Skeletal muscle tissue (tissue), 4 donors: Measurements from ENCODE around the gene TMEM131L. TPM values are rescaled to one million over a fixed set of nuclear protein-coding genes. Genes with fewer than 3 reads are reported as not detected.

Experiments used
- H3K27ac ChIP-seq: one replicate; pipeline ENCODE4 v1.7.0; 2013; ENCODE audit warnings: mild to moderate bottlenecking, low read depth, low read length, inconsistent platforms
- H3K27me3 ChIP-seq, 3 donors: one replicate each; pipeline ENCODE4 v1.7.0; 2013; ENCODE audit warnings: low read length in 3 of 3; ENCODE audit not compliant: control insufficient read depth in 3 of 3, insufficient read depth in 3 of 3
- H3K36me3 ChIP-seq, 3 donors: one replicate each; pipeline ENCODE4 v1.7.0; 2013; ENCODE audit warnings: low read length in 3 of 3; ENCODE audit not compliant: control insufficient read depth in 3 of 3, insufficient read depth in 3 of 3
- H3K4me1 ChIP-seq, 3 donors: one replicate each; pipeline ENCODE4 v1.7.0; 2013; ENCODE audit warnings: low read length in 3 of 3, mild to moderate bottlenecking in 3 of 3; ENCODE audit not compliant: control insufficient read depth in 3 of 3, insufficient read depth in 3 of 3
- H3K4me3 ChIP-seq, 3 donors: one replicate each; pipeline ENCODE4 v1.7.0; 2013; ENCODE audit warnings: low read length in 3 of 3
- H3K9ac ChIP-seq, 3 donors: one replicate each; pipeline ENCODE4 v1.7.0; 2013; ENCODE audit warnings: low read length in 3 of 3, mild to moderate bottlenecking in 3 of 3, moderate library complexity in 2 of 3, low read depth in 1 of 3
- H3K9me3 ChIP-seq, 3 donors: one replicate each; pipeline ENCODE4 v1.7.0; 2013; ENCODE audit warnings: low read length in 3 of 3; ENCODE audit not compliant: control insufficient read depth in 3 of 3
- total RNA-seq: library from RNA; depleted of rRNA; stranded (reverse); fragments of >200 nt; gene quantifications from one replicate; pipeline ENCODE4 v1.2.3, GENCODE V29; 2014
- donor health status: Osteomylitis.

Gene TMEM131L
- total RNA-seq, 1 donor from 2014 or later = 69.4 TPM

DNA sequence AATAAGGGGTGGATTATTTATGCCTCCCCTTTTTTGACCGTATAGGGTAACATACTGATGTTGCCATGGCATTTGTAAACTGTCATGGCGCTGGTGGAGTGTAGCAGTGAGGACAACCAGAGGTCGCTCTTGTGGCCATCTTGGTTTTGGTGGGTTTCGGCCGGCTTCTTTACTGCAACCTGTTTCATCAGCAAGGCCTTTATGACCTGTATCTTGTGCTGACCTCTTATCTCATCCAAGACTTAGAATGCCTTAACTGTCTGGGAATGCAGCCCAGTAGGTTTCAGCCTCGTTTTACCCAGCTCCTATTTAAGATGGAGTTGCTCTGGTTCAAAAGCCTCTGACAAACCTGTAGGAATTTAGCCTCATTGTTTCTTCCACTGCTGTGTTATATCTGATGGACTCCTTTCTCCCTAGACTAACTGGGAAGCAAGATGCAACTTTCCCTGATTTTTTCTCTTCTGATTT, 71.4 kb downstream of the TMEM131L start:
- Histone ChIP-seq H3K4me1 (peaks cover 50 to 69% (median 66%) of the 10 kb centered on the region in 3 donors), H3K4me3 (no peak overlapping the region), H3K27ac (no peak overlapping the region), H3K9me3 (no peaks in the 10 kb centered on the region), H3K27me3 (no peaks in the 10 kb centered on the region), H3K36me3 (no peaks in the 10 kb centered on the region), H3K9ac (no peak overlapping the region)

DNA sequence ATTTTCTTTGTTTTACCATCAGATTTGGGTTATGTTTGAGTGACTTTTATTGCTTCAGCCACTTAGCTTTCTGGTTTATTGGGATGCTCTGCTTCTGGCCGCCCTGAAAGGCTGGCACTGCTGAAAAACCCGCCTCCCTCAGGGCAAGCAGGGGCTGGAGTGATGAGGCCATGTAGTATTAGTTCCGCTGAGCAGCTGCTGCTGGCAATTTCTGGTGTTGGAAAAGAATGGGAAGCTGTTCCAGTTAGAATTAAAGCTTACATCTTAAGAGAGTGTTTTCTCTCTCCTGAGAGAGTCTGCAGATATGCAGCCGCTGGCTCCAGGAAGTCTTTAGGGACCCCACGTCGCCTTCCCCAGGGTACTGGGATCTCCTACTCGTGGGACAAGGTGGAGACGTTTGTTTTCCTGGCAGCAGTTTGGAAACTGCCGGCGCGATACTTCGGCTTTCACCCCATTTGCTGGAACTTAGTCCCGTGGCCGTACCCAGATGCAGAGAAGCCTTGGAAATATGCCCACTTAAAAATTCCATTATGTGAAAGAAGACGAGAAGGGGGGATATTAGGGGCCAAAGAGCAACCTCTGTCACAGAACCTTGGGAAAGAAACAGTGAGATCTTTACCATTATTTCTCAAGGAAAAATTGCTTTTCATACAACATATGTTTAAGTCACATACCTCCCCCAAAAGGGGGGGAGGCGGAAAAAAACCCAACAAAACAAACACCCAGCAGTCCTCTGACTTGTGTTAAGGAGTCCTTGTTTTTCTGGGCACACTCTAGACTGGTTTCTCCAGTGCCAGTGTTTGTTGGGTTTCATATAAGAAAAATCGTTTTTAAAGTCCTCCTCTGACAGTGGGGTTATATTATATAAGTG, 72.6 kb downstream of the TMEM131L start:
- peak overlapping the region; percentile 34 to 65 (median 62) for H3K4me3 ChIP-seq
- peak overlapping the region; percentile 61 to 76 (median 73) for H3K9ac ChIP-seq
- H3K27me3 ChIP-seq = no peaks in the 10 kb centered on the region

DNA sequence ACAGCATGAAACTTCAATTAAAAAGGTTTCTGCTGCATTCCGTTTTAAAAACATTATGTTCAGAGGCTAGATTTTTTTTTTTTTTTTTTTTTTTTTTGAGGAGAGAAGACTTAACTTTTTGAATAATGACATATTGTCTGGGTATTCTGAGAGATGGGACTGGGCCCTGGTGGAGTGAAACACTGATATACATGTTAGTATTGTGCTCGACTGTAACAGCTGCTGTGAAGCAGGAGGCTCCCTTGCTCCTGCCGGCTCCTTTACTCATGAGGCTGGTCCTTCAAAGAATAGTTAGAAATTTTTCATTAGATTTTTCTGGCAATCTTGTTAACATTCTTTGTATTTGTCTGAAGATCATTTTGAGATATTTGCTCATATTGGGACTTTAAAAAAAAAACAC, 73.3 kb downstream of the TMEM131L start:
- no peak overlapping the region for H3K9ac ChIP-seq
- H3K27me3 ChIP-seq = no peaks in the 10 kb centered on the region
- no peaks in the 10 kb centered on the region for H3K9me3 ChIP-seq
- no peaks in the 10 kb centered on the region for H3K36me3 ChIP-seq
- no peak overlapping the region for H3K4me3 ChIP-seq
- peak overlapping the region; percentile 73 for H3K27ac ChIP-seq
- H3K4me1 ChIP-seq = peaks cover 51 to 71% (median 68%) of the 10 kb centered on the region in 3 donors

More for the DNA sequence above, 72.6 kb downstream of the TMEM131L start:
- Histone ChIP-seq H3K4me1 (peaks cover 47 to 66% (median 63%) of the 10 kb centered on the region in 3 donors), H3K9me3 (no peaks in the 10 kb centered on the region), H3K36me3 (no peaks in the 10 kb centered on the region), H3K27ac (peak overlapping the region; percentile 73)

DNA sequence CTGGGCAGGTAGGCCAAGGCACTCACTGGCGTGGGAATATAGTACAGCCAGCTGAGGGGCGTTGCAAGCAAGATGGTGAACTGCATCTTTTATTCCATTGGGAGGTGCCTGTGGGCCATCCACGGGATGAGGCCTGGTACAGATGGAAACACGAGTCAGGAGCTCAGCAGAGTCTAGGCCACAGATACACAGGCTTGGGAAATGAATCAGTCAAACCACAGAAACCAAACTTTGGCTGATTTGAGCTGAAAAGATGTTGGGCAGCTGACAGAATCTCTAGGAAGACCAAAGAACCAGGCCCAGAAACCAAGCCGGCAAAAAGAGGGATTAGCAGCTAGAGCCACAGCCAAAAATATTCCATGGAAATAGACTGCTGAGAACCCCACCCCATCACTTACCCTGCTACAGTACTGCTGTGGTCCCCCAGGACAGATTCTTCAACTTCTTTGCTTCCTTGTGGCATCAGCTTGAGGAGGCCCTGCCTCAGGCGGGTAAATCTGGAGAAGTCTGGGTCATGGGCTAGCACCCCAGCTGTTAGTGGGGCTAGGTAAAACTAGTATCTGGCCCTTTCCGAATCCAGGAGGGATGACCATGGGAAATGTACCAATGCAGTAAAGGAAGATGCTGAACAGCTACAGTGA, 75.4 kb downstream of the TMEM131L start:
- Histone ChIP-seq H3K9ac (no peak overlapping the region), H3K27ac (peak overlapping the region; percentile 26), H3K4me1 (peaks cover 41 to 61% (median 59%) of the 10 kb centered on the region in 3 donors), H3K27me3 (no peaks in the 10 kb centered on the region), H3K4me3 (no peak overlapping the region), H3K36me3 (no peaks in the 10 kb centered on the region), H3K9me3 (no peaks in the 10 kb centered on the region)

DNA sequence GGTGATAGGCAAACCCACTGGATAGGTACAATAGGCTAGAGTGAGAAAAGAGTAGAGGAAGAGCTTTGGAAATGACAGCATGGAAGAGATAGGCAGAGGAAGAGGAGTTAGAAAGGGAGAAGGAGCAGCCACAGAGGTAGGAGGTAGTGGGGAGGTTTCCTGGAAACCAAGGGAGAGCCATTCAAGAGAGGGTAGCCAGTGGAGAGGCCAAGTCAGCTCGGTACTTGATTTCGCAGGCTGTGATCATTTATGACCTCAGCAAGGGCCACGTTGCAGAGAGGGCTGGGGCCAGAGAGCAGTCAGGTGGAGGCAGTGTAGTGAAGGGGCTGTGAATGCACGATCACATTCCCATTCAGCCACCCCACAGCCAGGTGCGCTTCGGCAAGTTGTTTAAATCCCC, 76.0 kb downstream of the TMEM131L start:
- H3K27me3 ChIP-seq = no peaks in the 10 kb centered on the region
- no peak overlapping the region for H3K4me3 ChIP-seq
- H3K9ac ChIP-seq = no peak overlapping the region
- H3K27ac ChIP-seq = peak overlapping the region; percentile 26
- no peaks in the 10 kb centered on the region for H3K36me3 ChIP-seq
- H3K4me1 ChIP-seq = peaks cover 42 to 64% (median 63%) of the 10 kb centered on the region in 3 donors
- no peaks in the 10 kb centered on the region for H3K9me3 ChIP-seq

DNA sequence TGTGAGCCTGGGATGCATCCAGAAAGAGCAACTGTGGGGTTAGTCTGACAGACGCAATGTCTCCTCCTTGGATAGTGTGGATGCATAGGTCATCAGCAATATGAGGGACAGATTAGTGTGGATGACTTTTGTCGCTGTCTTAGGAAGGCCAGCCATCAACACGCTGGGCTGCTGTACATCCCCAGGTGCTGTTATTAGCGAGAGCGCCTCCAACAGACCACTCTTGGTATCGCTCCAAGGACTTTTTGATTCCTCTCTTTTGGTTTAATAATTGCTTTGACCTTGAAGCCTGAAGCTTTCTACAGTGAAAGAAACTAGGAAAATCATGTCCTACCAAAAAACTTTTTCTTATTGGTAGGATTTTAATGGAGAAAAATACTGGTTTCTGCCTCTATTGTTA, 76.7 kb downstream of the TMEM131L start:
- H3K4me1 ChIP-seq = peaks cover 41 to 66% (median 63%) of the 10 kb centered on the region in 3 donors
- no peak overlapping the region for H3K4me3 ChIP-seq
- no peaks in the 10 kb centered on the region for H3K36me3 ChIP-seq
- H3K9ac ChIP-seq = no peak overlapping the region
- no peaks in the 10 kb centered on the region for H3K27me3 ChIP-seq
- peak overlapping the region; percentile 22 for H3K27ac ChIP-seq
- H3K9me3 ChIP-seq = no peaks in the 10 kb centered on the region

DNA sequence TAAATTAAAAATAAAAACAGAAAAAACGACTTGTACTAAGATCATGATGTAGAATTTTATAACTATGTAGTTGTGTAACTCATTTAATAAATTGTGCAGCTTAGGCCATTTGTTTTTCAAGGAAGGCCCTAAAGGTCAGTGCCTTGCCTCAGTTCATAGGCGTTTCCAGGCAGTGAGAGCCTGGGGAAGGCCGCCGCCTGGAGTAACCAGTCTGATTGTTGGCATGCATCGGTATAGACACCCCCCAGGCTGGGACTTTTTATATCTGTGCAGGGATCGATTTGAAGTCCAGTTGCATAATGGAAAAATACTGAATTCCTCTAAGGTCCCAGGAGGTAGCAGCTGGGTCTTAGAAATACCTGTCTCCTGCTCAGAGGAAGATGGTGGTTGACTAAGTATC, 77.2 kb downstream of the TMEM131L start:
- Histone ChIP-seq H3K27ac (no peak overlapping the region), H3K27me3 (no peaks in the 10 kb centered on the region), H3K4me1 (peaks cover 36 to 65% (median 63%) of the 10 kb centered on the region in 3 donors), H3K4me3 (no peak overlapping the region), H3K36me3 (no peaks in the 10 kb centered on the region), H3K9me3 (no peaks in the 10 kb centered on the region), H3K9ac (no peak overlapping the region)

DNA sequence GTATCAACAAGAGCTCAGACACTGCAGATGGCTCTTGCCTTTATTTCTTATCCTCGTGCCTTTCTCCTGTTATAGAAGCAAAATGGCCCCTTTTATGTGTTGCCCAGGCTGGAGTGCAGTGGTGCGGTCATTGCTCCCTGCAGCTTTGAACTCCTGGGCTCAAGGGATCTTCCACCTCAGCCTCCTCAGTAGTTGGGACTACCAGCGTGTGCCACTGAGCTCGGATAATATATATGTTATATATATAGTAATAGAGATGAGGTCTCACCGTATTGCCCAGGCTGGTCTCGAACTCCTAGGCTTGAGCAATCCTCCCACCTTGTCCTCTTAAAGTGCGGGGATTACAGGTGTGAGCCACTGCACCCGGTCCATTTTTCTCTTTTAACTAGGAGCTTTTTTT, 79.7 kb downstream of the TMEM131L start:
- no peaks in the 10 kb centered on the region for H3K27me3 ChIP-seq
- no peak overlapping the region for H3K4me3 ChIP-seq
- no peak overlapping the region for H3K9ac ChIP-seq
- H3K36me3 ChIP-seq = no peaks in the 10 kb centered on the region
- H3K27ac ChIP-seq = no peak overlapping the region
- H3K9me3 ChIP-seq = no peaks in the 10 kb centered on the region
- H3K4me1 ChIP-seq = peaks cover 37 to 50% (median 49%) of the 10 kb centered on the region in 3 donors

DNA sequence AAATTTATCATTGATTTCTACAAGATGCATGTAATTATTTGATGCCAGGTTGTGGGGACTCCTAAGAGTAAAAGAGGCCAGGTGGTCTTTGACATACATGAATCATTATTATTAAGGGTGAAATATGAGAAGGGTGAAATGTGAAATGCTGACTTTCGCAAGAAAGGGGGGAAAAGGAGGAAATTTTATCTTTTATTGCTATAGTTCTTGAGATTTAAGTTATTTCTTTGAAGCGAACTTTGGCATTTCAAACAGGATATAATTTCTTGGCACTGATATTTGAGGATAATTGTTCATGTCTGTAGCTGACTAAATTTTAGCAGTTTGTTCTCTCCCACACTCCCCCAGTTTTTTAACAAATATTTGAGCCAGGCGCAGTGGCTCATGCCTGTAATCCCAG, 80.1 kb downstream of the TMEM131L start:
- H3K27ac ChIP-seq = peak overlapping the region; percentile 27
- no peak overlapping the region for H3K4me3 ChIP-seq
- no peaks in the 10 kb centered on the region for H3K9me3 ChIP-seq
- H3K9ac ChIP-seq = no peak overlapping the region
- H3K4me1 ChIP-seq = peaks cover 36 to 48% (median 45%) of the 10 kb centered on the region in 3 donors
- no peaks in the 10 kb centered on the region for H3K27me3 ChIP-seq
- no peaks in the 10 kb centered on the region for H3K36me3 ChIP-seq

DNA sequence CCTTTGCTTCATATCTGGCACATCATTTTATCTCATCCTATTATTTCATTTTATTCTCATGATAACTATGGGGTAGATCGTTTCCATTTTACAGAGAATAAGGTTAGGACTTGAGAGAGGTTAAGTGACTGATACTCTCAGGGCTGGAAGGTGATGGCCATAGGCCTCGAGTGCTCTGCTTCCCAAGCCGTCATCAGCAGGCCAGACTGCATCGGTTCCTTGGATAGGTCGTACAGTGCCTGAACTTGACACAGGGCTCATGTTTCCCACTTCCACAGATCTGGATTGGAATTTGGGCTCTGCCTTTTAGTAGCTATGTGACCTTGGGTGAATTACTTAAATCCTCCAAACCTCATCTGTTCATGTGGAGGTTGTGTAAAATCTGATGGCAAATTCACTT, 81.4 kb downstream of the TMEM131L start:
- Histone ChIP-seq H3K4me3 (no peak overlapping the region), H3K27ac (peak overlapping the region; percentile 52), H3K9me3 (no peaks in the 10 kb centered on the region)

More for the DNA sequence above, 81.4 kb downstream of the TMEM131L start:
- Histone ChIP-seq H3K36me3 (no peaks in the 10 kb centered on the region), H3K27me3 (no peaks in the 10 kb centered on the region), H3K9ac (peak overlapping the region in 1 of 3 donors; percentile 47), H3K4me1 (peaks cover 34 to 42% (median 38%) of the 10 kb centered on the region in 3 donors)
